ENCODE results near the gene ARHGEF37. TPM values are rescaled to one million over a fixed set of nuclear protein-coding genes. Genes with fewer than 3 reads are reported as not detected.
"Not testable (repeated sequence)": the region's sequence is repeated elsewhere in the genome, so short reads cannot be mapped to it uniquely, and the experiment has no call there.

Gene ARHGEF37
- polyA plus RNA-seq, 1 experiment = 0.92 TPM

DNA sequence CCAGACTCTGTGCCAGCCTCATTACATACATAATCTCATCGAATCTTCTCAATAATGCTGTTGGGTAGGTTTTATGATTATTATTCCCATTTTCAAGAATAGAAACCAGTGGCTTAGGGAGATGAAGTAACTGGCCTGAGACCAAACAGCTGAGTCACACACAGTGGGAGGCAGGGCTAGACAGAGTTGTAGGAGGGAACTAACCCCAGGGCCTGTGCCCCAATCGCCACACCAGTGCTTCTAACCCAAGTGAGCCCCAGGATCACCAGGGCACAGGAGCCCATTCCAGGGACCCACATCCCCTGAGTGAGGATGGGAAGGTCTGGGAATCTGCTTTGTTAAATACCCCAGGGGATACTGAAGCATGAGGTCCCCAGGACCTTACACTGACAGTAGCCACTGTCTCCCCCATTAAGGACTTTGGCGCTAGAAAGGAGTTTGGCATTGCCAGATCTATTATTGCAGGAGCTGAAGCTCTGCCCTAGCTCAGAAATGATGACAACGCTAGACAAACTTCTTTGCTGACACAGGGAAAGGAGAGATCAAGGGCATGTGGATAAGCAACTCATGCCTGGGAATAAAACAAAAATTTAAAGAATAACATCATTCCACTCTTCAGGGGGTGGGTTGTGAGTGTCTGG, 85.0 kb downstream of the ARHGEF37 start:
- Histone ChIP-seq H3K36me3 (ENCODE audit: control insufficient read depth, insufficient read depth, low read length) (no peaks in the 10 kb centered on the region), H3K27me3 (ENCODE audit: control insufficient read depth, insufficient read depth, low read length) (peaks cover 2% of the 10 kb centered on the region; the same call in 1 of the 2 replicates), H3K4me3 (ENCODE audit: low read depth, low read length) (no peak overlapping the region)
- no peak for DNase-seq (ENCODE audit: low read depth)
- ChIA-PET POLR2A (no interaction called here), CTCF (interaction anchor here (0.6 to 3.6 kb wide), 17 partner anchors 10 to 187 kb away, joined by 3 to 27 read pairs (median 4); no protein-coding TSS in a partner anchor)
- TF ChIP-seq CTCF (IDR thresholded peaks at IDR 0.05; ENCODE audit: insufficient read depth, low read depth, low read length) = no peak

DNA sequence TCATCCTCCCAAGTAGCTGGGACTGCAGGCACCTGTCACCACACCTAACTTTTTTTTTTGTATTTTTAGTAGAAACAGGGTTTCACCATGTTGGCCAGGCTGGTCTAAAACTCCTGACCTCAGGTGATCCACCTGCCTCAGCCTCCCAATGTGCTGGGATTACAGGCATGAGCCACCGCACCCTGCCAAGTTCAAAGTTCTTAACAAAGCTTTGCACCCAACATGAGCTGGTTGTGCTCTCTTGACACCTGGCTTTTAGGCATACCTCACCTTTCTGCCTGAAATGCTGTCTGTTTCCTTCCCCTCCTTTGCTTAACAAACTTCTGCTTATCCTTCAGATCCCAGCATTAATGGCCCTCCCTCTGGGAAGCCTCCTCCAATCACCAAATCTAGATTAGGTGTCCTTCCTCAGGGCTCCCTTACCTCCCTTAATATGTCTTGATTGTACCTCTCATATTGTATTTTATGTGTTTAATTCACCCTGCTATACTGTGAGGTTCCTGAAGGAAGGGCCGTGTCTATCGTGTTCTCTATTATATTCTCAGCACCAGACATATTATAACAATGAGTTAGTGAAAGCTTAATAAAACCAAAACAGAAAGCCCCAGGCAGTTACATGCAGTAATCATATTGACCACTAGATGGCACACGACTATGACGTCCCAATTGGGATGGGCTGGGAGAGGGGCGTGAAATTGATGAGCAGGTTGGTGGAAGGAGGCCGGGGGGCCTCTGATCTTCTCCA, 86.0 kb downstream of the ARHGEF37 start:
- ChIA-PET POLR2A (no interaction called here), CTCF (interaction anchor here (0.5 to 3.6 kb wide), 22 partner anchors 8 to 166 kb away, joined by 3 to 27 read pairs (median 4); no protein-coding TSS in a partner anchor)
- Histone ChIP-seq H3K36me3 (ENCODE audit: control insufficient read depth, insufficient read depth, low read length) (no peaks in the 10 kb centered on the region), H3K4me3 (ENCODE audit: low read depth, low read length) (no peak overlapping the region), H3K27me3 (ENCODE audit: control insufficient read depth, insufficient read depth, low read length) (peaks cover 2% of the 10 kb centered on the region; the same call in 1 of the 2 replicates)
- DNase-seq (ENCODE audit: low read depth) = no peak
- TF ChIP-seq CTCF (IDR thresholded peaks at IDR 0.05; ENCODE audit: insufficient read depth, low read depth, low read length) = peak; percentile 76

- DNase-seq (ENCODE audit: low read depth) = no peak
- H3K36me3 ChIP-seq (ENCODE audit: control insufficient read depth, insufficient read depth, low read length) = no peaks in the 10 kb centered on the region
- ChIA-PET POLR2A (no interaction called here), CTCF (interaction anchor here (0.8 to 3.6 kb wide), 16 partner anchors 9 to 166 kb away, joined by 3 to 27 read pairs (median 4); no protein-coding TSS in a partner anchor)
- TF ChIP-seq CTCF (IDR thresholded peaks at IDR 0.05; ENCODE audit: insufficient read depth, low read depth, low read length) = no peak
- H3K27me3 ChIP-seq (ENCODE audit: control insufficient read depth, insufficient read depth, low read length) = peaks cover 2% of the 10 kb centered on the region; the same call in 1 of the 2 replicates
- no peak overlapping the region for H3K4me3 ChIP-seq (ENCODE audit: low read depth, low read length)
These were observed 86.6 kb downstream of the ARHGEF37 start for GRCh38 chr5:149667829-149668330.

DNA sequence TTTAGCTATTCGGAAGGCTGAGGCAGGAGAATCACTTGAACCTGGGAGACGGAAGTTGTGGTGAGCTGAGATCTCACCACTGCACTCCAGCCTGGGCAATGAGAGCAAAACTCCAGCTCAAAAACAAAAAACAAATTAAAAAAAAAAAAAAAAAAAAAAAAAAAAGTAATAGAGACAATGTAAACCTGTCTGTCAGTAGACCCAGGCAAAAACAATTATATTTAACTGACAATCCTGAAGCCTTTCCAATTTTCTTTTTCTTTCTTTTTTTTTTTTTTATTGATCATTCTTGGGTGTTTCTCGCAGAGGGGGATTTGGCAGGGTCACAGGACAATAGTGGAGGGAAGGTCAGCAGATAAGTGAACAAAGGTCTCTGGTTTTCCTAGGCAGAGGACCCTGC, 88.0 kb downstream of the ARHGEF37 start:
- H3K36me3 ChIP-seq (ENCODE audit: control insufficient read depth, insufficient read depth, low read length); POLR2A ChIA-PET; CTCF ChIA-PET; H3K4me3 ChIP-seq (ENCODE audit: low read depth, low read length); DNase-seq (ENCODE audit: low read depth); H3K27me3 ChIP-seq (ENCODE audit: control insufficient read depth, insufficient read depth, low read length): not testable (repeated sequence)

DNA sequence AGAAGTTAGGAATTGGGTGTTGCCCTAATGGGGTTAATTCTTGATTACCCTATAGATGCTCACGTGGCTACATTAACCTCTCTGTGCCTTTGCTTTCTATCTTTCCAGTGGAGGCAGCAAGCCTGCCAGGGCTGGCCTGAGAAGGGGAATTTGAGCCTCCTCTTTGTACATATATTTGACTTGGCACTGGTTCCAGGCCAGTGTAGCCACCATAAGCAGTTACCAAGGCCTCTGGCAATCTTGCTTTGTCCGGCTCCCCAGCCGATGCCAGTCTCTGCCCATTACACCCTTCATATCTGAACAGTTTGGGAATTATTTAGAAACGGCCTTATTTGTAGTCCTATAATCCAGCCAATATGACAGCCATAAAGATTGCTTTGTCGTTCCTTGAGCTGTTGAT, 90.2 kb downstream of the ARHGEF37 start:
- POLR2A ChIA-PET = no interaction called here
- no peaks in the 10 kb centered on the region for H3K36me3 ChIP-seq (ENCODE audit: control insufficient read depth, insufficient read depth, low read length)
- H3K4me3 ChIP-seq (ENCODE audit: low read depth, low read length) = no peak overlapping the region
- no peak for TF ChIP-seq CTCF (IDR thresholded peaks at IDR 0.05; ENCODE audit: insufficient read depth, low read depth, low read length)
- H3K27me3 ChIP-seq (ENCODE audit: control insufficient read depth, insufficient read depth, low read length) = peaks cover 10% of the 10 kb centered on the region
- CTCF ChIA-PET = no interaction called here
- no peak for DNase-seq (ENCODE audit: low read depth)

Data from BJ (cell line).